GM23338 (cell line): Measurements from ENCODE around the gene CCDC184.

Experiments used
- CREB1 ChIP-seq: fragments of 250-450 bp; sonication (Bioruptor Pico); IDR thresholded peaks from 2 replicates; pipeline ENCODE4 v1.5.0; 2020; ENCODE audit warnings: low read depth, mild to moderate bottlenecking, moderate library complexity
- ETS1 ChIP-seq: IDR thresholded peaks from 2 replicates; pipeline ENCODE4 v1.6.1; 2016; ENCODE audit warnings: antibody characterized with exemption
- EZH2 ChIP-seq: fragments of 200-600 bp; sonication (generic); IDR thresholded peaks from one replicate; pipeline ENCODE4 v1.8.0; 2017; ENCODE audit warnings: antibody characterized with exemption, mild to moderate bottlenecking, low read depth; ENCODE audit not compliant: unreplicated experiment
- EZH2phosphoT487 ChIP-seq: fragments of 200-600 bp; sonication (generic); IDR thresholded peaks from one replicate; pipeline ENCODE4 v1.8.1; 2018; ENCODE audit warnings: antibody characterized with exemption; ENCODE audit not compliant: unreplicated experiment
- JUNB ChIP-seq: IDR thresholded peaks from one replicate; pipeline ENCODE4 v1.6.1; 2016; ENCODE audit warnings: antibody characterized with exemption; ENCODE audit not compliant: unreplicated experiment
- POLR2AphosphoS5 ChIP-seq: IDR thresholded peaks from 2 replicates; pipeline ENCODE4 v1.6.1; 2016; ENCODE audit warnings: antibody characterized with exemption, low read depth
- REST ChIP-seq: IDR thresholded peaks from one replicate; pipeline ENCODE4 v1.6.1; 2018; ENCODE audit warnings: antibody characterized with exemption; ENCODE audit not compliant: unreplicated experiment
- STAT1 ChIP-seq: IDR thresholded peaks from one replicate; pipeline ENCODE4 v1.6.1; 2016; ENCODE audit warnings: antibody characterized with exemption; ENCODE audit not compliant: unreplicated experiment
- ZNF114 ChIP-seq: fragments of 250-450 bp; sonication (Bioruptor Pico); IDR thresholded peaks from 2 replicates; pipeline ENCODE4 v1.5.0; 2020; ENCODE audit warnings: mild to moderate bottlenecking, moderate library complexity
- ZNF331 ChIP-seq: fragments of 250-450 bp; sonication (Bioruptor Pico); IDR thresholded peaks from 2 replicates; pipeline ENCODE4 v1.5.0; 2020; ENCODE audit warnings: low read depth, mild to moderate bottlenecking, moderate library complexity
- ZNF462 ChIP-seq: fragments of 250-450 bp; sonication (Bioruptor Pico); IDR thresholded peaks from 2 replicates; pipeline ENCODE4 v1.5.0; 2020; ENCODE audit warnings: mild to moderate bottlenecking, moderate library complexity
- TF ChIP-seq, protein P1 (sequence below), 2 experiments: fragments of 200-600 bp in 1 of 2; sonication (generic) in 1 of 2; conservative IDR thresholded peaks; 2 replicates each; pipeline versions ENCODE4 v1.5.1 to v1.6.1; 2016 to 2017; ENCODE audit warnings: antibody characterized with exemption in 2 of 2, low read depth in 2 of 2, mild to moderate bottlenecking in 2 of 2, moderate library complexity in 1 of 2

- TF ChIP-seq, protein P1, sequence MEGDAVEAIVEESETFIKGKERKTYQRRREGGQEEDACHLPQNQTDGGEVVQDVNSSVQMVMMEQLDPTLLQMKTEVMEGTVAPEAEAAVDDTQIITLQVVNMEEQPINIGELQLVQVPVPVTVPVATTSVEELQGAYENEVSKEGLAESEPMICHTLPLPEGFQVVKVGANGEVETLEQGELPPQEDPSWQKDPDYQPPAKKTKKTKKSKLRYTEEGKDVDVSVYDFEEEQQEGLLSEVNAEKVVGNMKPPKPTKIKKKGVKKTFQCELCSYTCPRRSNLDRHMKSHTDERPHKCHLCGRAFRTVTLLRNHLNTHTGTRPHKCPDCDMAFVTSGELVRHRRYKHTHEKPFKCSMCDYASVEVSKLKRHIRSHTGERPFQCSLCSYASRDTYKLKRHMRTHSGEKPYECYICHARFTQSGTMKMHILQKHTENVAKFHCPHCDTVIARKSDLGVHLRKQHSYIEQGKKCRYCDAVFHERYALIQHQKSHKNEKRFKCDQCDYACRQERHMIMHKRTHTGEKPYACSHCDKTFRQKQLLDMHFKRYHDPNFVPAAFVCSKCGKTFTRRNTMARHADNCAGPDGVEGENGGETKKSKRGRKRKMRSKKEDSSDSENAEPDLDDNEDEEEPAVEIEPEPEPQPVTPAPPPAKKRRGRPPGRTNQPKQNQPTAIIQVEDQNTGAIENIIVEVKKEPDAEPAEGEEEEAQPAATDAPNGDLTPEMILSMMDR (conservative IDR thresholded peaks at IDR 0.05; ENCODE audit: low read depth in 2 of 2), result no peak
- TF ChIP-seq REST (no peak), ZNF331 (CRISPR knock-in tag) (no peak), ETS1 (no peak), EZH2 (no peak), POLR2AphosphoS5 (no peak), EZH2phosphoT487 (no peak), CREB1 (CRISPR knock-in tag) (no peak), ZNF462 (no peak), STAT1 (no peak), ZNF114 (CRISPR knock-in tag) (no peak), JUNB (no peak)
Observed at GRCh38 chr12:48160046-48160445, 23.4 kb upstream of the CCDC184 start.
